Activated naive CD4-positive, alpha-beta T cell treated with Interleukin-2 at 50 U/mL for 16 hours (primary cell): ENCODE measurements around the gene G3BP1.
"Not testable (repeated sequence)": the region's sequence is repeated elsewhere in the genome, so short reads cannot be mapped to it uniquely, and the experiment has no call there.

Experiments used
- DNase-seq: peaks from one replicate; pipeline ENCODE4 v3.0.0-alpha.2; 2020

Gene G3BP1

GRCh38 chr5:151757233-151758140 is 14.3 kb upstream of the G3BP1 start:
- DNase-seq: peak; percentile 48

- DNase-seq: no peak
Observed at GRCh38 chr5:151758141-151758429, 13.7 kb upstream of the G3BP1 start.

- peak; percentile 92 for DNase-seq
Observed at GRCh38 chr5:151758430-151759241, 13.1 kb upstream of the G3BP1 start, which contains the start of gene ATOX1. TSS of gene ATOX1 (minus strand) at chr5:151758631. CDS start at chr5:151758551, 80 bp downstream.

- no peak for DNase-seq
Observed at GRCh38 chr5:151764801-151765200, 7.0 kb upstream of the G3BP1 start.

GRCh38 chr5:151766975-151767374 is 4.8 kb upstream of the G3BP1 start:
- no peak for DNase-seq

GRCh38 chr5:151770383-151771258 is 1.1 kb upstream of the G3BP1 start:
- DNase-seq: no peak

- peak; percentile 51 for DNase-seq
Observed at GRCh38 chr5:151772029-151772845, 483 bp downstream of the G3BP1 start.

GRCh38 chr5:151772846-151773561 is 1.2 kb downstream of the G3BP1 start:
- DNase-seq: no peak

- no peak for DNase-seq
Observed at GRCh38 chr5:151773951-151774350, 2.2 kb downstream of the G3BP1 start.

- no peak for DNase-seq
Observed at GRCh38 chr5:151775025-151775606, 3.4 kb downstream of the G3BP1 start.

- DNase-seq: no peak
Observed at GRCh38 chr5:151779531-151780125, 7.9 kb downstream of the G3BP1 start.

GRCh38 chr5:151780348-151780747 is 8.6 kb downstream of the G3BP1 start:
- DNase-seq: no peak

- no peak for DNase-seq
Observed at GRCh38 chr5:151781201-151781600, 9.4 kb downstream of the G3BP1 start.

- not testable (repeated sequence) for DNase-seq
Observed at GRCh38 chr5:151783664-151784063, 11.9 kb downstream of the G3BP1 start.

GRCh38 chr5:151784141-151784540 is 12.4 kb downstream of the G3BP1 start:
- DNase-seq: no peak

GRCh38 chr5:151786468-151786867 is 14.7 kb downstream of the G3BP1 start:
- no peak for DNase-seq

GRCh38 chr5:151787817-151788216 is 16.1 kb downstream of the G3BP1 start:
- DNase-seq: no peak

GRCh38 chr5:151793358-151793757 is 21.6 kb downstream of the G3BP1 start:
- no peak for DNase-seq

- no peak for DNase-seq
Observed at GRCh38 chr5:151795426-151795825, 23.7 kb downstream of the G3BP1 start.

GRCh38 chr5:151798674-151799073 is 26.9 kb downstream of the G3BP1 start:
- no peak for DNase-seq

- DNase-seq: no peak
Observed at GRCh38 chr5:151799407-151799806, 27.7 kb downstream of the G3BP1 start.
